Sigmoid colon (tissue), 7 donors: Measurements from ENCODE around the gene ASF1B. TPM values are rescaled to one million over a fixed set of nuclear protein-coding genes. Genes with fewer than 3 reads are reported as not detected.

Source experiments
- DNase-seq: peaks from one replicate; pipeline ENCODE4 v3.0.0-alpha.2; 2019
- H3K27ac ChIP-seq, 4 donors: fragments of 200-600 bp; sonication (generic); one replicate each; pipeline ENCODE4 v1.5.1; 2016 to 2019; ENCODE audit warnings: mild to moderate bottlenecking in 1 of 4
- H3K27me3 ChIP-seq, 3 donors: fragments of 200-600 bp; sonication (generic); one replicate each; pipeline ENCODE4 v1.5.1; 2019; ENCODE audit warnings: mild to moderate bottlenecking in 1 of 3
- H3K36me3 ChIP-seq, 4 donors: fragments of 200-600 bp; sonication (generic); one replicate each; pipeline ENCODE4 v1.5.1; 2016 to 2019
- H3K4me1 ChIP-seq, 4 donors: fragments of 200-600 bp; sonication (generic); one replicate each; pipeline ENCODE4 v1.5.1; 2017 to 2019
- H3K4me3 ChIP-seq, 4 donors: fragments of 200-600 bp; sonication (generic); one replicate each; pipeline ENCODE4 v1.5.1; 2017 to 2019; ENCODE audit warnings: mild to moderate bottlenecking in 2 of 4, moderate library complexity in 1 of 4
- H3K9me3 ChIP-seq, 4 donors: fragments of 200-600 bp in 3 of 4; sonication (generic) in 3 of 4; one replicate each; pipeline versions ENCODE4 v1.5.1 to v1.6.1; 2013 to 2019
- EP300 ChIP-seq, 4 donors: sonication (generic); formaldehyde crosslinking; IDR thresholded peaks; one replicate each; pipeline ENCODE4 v1.6.1; 2017; ENCODE audit warnings: antibody characterized with exemption in 4 of 4
- POLR2A ChIP-seq, 2 donors: fragments of 450-650 bp; IDR thresholded peaks; one replicate each; pipeline ENCODE4 v1.6.1; 2016; ENCODE audit warnings: antibody characterized with exemption in 2 of 2, mild to moderate bottlenecking in 2 of 2, moderate library complexity in 2 of 2
- POLR2AphosphoS5 ChIP-seq, 4 donors: sonication (generic); formaldehyde crosslinking; IDR thresholded peaks; one replicate each; pipeline ENCODE4 v1.6.1; 2017; ENCODE audit warnings: antibody characterized with exemption in 4 of 4
- WGBS, 2 donors: extraction: QIAGEN DNeasy Blood & Tissue Kit; methylation state at CpG; one replicate each; pipeline ENCODE4 v1.1.7; 2013; 5-methylcytosine and 5-hydroxymethylcytosine counted together
- intact Hi-C: fragments of 100-400 bp; cut with DNase I; formaldehyde crosslinking; loops from one replicate; pipeline ENCODE4 v1.15.1; 2023
- polyA plus RNA-seq, 3 donors: library from polyadenylated mRNA; stranded (reverse); fragments of 200-250 nt; gene quantifications; one replicate each; pipeline ENCODE4 v1.2.3, GENCODE V29; 2013
- total RNA-seq, 4 donors: library from RNA; depleted of rRNA; stranded (reverse); fragments of >200 nt; gene quantifications; one replicate each; pipeline ENCODE4 v1.1.0, GENCODE V29; 2016
- TF ChIP-seq, protein P1 (sequence below), 4 experiments: fragments of 450-650 bp in 3 of 4; fragments of 200-600 bp in 1 of 4; IDR thresholded peaks; one replicate each; pipeline ENCODE4 v1.5.1; 2016 to 2019; ENCODE audit warnings: antibody characterized with exemption in 4 of 4, mild to moderate bottlenecking in 3 of 4, moderate library complexity in 2 of 4
- donor health status: healthy with polysubstance abuse.
- donor health status: Bipolar disorder and iron deficiency.
- donor health status: healthy.

ASF1B gene
- total and polyA plus RNA-seq, 7 donors = 1.1 to 26.9 (median 2.8) TPM; not detected in 1

DNA sequence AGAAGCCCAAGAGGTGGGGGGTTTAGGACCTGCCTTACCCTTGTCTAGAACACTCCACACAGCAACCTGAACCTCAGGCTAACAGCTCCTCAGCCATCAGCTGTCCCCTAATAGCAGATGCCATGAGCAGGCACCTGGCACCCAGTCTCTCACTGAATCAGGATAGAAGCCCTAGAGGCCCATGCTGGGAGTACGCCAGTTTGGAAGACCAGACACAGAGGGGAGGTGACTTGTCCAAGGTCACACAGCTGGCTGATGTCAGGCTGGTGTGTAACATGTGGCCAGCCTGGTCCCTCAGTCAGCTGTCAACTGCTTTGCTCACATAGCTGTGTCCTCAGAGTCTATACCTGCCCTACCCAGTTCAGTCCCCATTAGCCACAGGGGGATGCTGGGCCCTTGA is 33.1 kb downstream of the ASF1B start:
- Histone ChIP-seq H3K4me1 (peaks cover 0 to 15% (median 14%) of the 10 kb centered on the region in 4 donors), H3K36me3 (peaks cover 24 to 83% (median 48%) of the 10 kb centered on the region in 4 donors), H3K27ac (no peak overlapping the region), H3K9me3 (no peaks in the 10 kb centered on the region), H3K27me3 (no peaks in the 10 kb centered on the region), H3K4me3 (no peak overlapping the region)
- no peak for DNase-seq
- WGBS, 2 donors = 89 to 96% methylated on average over 1 of the region's 1 CpG
- TF ChIP-seq, protein P1, sequence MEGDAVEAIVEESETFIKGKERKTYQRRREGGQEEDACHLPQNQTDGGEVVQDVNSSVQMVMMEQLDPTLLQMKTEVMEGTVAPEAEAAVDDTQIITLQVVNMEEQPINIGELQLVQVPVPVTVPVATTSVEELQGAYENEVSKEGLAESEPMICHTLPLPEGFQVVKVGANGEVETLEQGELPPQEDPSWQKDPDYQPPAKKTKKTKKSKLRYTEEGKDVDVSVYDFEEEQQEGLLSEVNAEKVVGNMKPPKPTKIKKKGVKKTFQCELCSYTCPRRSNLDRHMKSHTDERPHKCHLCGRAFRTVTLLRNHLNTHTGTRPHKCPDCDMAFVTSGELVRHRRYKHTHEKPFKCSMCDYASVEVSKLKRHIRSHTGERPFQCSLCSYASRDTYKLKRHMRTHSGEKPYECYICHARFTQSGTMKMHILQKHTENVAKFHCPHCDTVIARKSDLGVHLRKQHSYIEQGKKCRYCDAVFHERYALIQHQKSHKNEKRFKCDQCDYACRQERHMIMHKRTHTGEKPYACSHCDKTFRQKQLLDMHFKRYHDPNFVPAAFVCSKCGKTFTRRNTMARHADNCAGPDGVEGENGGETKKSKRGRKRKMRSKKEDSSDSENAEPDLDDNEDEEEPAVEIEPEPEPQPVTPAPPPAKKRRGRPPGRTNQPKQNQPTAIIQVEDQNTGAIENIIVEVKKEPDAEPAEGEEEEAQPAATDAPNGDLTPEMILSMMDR (IDR thresholded peaks at IDR 0.05) = no peak
- TF ChIP-seq POLR2AphosphoS5 (IDR thresholded peaks at IDR 0.05) = no peak
- no peak for TF ChIP-seq POLR2A (IDR thresholded peaks at IDR 0.05)
- TF ChIP-seq EP300 (IDR thresholded peaks at IDR 0.05) = no peak
- intact Hi-C loops = no loop called here

DNA sequence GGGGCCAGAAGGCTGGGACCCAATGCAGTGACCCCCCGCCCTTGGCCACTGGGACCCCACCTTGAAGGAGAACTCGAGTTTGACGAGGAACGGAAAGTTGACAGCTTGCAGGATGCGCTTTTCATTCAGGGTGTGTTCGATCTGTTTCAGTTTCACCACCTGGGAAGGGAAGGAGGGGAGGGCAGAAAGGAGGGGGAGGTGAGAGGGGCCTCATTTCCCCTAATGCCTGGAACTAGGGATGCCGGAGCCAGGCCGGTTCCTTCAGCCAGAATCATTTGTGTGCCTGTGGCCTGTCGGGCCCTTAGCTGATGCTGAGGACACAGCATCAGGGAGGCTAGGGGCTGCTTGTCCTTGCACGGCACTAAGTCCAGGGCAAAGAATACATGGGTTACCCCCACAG is 33.6 kb downstream of the ASF1B start:
- H3K27ac ChIP-seq = no peak overlapping the region
- TF ChIP-seq POLR2A (IDR thresholded peaks at IDR 0.05) (no peak), EP300 (IDR thresholded peaks at IDR 0.05) (no peak)
- peaks cover 0 to 10% (median 9%) of the 10 kb centered on the region in 4 donors for H3K4me1 ChIP-seq
- WGBS, 2 donors = 88 to 91% methylated on average over 10 of the region's 10 CpGs
- DNase-seq = no peak
- intact Hi-C loops = no loop called here
- no peak overlapping the region for H3K4me3 ChIP-seq
- H3K27me3 ChIP-seq = no peaks in the 10 kb centered on the region
- H3K9me3 ChIP-seq = no peaks in the 10 kb centered on the region
- peaks cover 24 to 89% (median 50%) of the 10 kb centered on the region in 4 donors for H3K36me3 ChIP-seq

DNA sequence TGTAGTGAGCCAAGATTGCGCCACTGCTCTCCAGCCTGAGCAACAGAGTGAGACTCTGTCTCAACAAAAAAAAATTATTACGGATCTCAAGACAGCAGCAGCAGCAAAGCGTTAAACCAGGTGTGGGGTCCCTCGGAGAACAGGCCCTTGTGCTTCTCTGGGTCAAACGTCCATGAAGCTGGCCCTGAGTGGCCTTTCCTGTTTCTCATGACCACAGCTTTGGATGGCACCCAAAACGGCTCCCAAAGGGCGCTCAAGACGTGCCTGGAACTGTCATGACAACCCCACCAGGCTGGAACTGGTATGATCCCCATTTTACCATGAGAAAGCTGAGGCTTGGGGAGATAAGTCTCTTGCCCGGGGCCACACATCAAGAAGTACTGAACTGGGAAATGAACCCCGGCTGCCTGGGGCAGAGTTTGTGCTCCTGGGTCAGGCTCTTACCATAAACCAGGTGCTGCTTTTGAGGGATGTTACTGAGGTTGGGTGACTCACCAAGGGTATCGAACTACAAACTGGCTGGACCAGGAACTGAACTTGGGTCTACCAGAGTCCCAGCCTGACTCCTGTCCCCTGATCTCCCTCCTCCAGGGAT is 34.2 kb downstream of the ASF1B start:
- Histone ChIP-seq H3K27ac (no peak overlapping the region), H3K27me3 (no peaks in the 10 kb centered on the region), H3K4me3 (no peak overlapping the region), H3K9me3 (no peaks in the 10 kb centered on the region), H3K36me3 (peaks cover 24 to 94% (median 55%) of the 10 kb centered on the region in 4 donors), H3K4me1 (peaks cover 0 to 4% (median 3%) of the 10 kb centered on the region in 4 donors)
- 88% methylated on average over 11 of the region's 11 CpGs for WGBS, 2 donors
- no peak for DNase-seq
- intact Hi-C loops = no loop called here
- TF ChIP-seq, protein P1 (IDR thresholded peaks at IDR 0.05) = no peak
- TF ChIP-seq EP300 (IDR thresholded peaks at IDR 0.05) (no peak), POLR2A (IDR thresholded peaks at IDR 0.05) (no peak), POLR2AphosphoS5 (IDR thresholded peaks at IDR 0.05) (no peak)

DNA sequence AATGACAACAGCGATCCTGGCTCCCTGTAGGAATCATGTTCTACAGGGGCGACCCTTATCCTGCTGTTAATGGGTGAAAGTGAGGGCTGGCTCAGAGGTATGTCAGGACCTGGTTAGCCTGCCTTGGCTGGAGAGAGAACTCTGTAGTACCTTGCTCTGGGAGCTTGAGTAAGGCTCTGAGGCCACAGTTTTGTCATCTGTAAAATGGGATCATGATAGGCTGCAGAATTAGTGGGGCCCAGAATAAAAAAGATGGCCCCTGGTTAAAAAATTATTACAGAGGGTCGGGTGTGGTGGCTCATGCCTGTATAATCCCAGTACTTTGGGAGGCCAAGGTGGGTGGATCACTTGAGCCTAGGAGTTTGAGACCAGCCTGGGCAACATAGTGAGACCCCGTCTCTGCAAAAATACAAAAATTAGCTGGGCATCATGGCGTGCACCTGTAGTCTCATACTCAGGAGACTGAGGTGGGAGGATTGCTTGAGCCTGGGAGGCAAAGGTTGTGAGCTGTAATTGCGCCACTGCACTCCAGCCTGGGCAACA is 35.3 kb downstream of the ASF1B start:
- Histone ChIP-seq H3K4me3 (no peak overlapping the region), H3K27ac (no peak overlapping the region), H3K36me3 (peaks cover 26 to 95% (median 53%) of the 10 kb centered on the region in 4 donors), H3K9me3 (no peaks in the 10 kb centered on the region), H3K27me3 (no peaks in the 10 kb centered on the region), H3K4me1 (no peaks in the 10 kb centered on the region)
- intact Hi-C loops = no loop called here
- WGBS, 2 donors = 95 to 96% methylated on average over 6 of the region's 6 CpGs
- no peak for DNase-seq
- TF ChIP-seq POLR2AphosphoS5 (IDR thresholded peaks at IDR 0.05) = no peak
- TF ChIP-seq EP300 (IDR thresholded peaks at IDR 0.05) = no peak
- TF ChIP-seq POLR2A (IDR thresholded peaks at IDR 0.05) = no peak
- TF ChIP-seq, protein P1 (IDR thresholded peaks at IDR 0.05) = no peak

DNA sequence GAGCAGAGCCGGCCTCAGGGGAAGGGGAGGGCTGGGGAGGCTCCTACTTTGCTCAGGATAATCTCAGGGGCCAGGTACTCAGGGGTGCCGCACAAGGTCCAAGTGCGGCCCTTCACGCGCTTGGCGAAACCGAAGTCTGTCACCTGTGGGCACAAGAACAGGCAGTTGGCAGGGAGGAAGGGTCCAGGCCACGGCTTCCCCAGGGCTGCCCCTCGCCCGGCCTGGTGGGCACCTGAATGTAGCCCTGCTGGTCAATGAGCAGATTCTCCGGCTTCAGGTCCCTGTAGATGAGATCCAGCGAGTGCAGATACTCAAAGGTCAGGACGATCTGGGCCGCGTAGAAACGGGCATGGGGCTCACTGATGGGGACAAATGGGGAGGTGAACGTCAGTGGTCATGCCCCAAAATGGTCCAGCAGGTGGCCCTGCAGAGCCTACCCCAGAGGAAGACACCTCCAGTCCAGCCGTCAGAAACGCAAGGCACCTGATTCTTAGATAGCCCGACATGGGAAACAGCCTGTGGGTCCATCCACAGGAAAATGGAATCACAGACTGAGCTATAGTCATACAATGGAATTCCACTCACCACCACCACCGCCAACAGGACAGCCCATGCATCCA is 38.7 kb downstream of the ASF1B start:
- Histone ChIP-seq H3K36me3 (peaks cover 17 to 69% (median 34%) of the 10 kb centered on the region in 4 donors), H3K4me3 (no peak overlapping the region), H3K27ac (peak overlapping the region in 1 of 4 donors; percentile 7), H3K4me1 (no peaks in the 10 kb centered on the region), H3K27me3 (no peaks in the 10 kb centered on the region), H3K9me3 (peaks cover 4 to 6% (median 5%) of the 10 kb centered on the region in 4 donors)
- DNase-seq = no peak
- 88 to 89% methylated on average over 21 of the region's 21 CpGs for WGBS, 2 donors
- intact Hi-C loops = no loop called here
- TF ChIP-seq EP300 (IDR thresholded peaks at IDR 0.05) (no peak), POLR2AphosphoS5 (IDR thresholded peaks at IDR 0.05) (no peak), POLR2A (IDR thresholded peaks at IDR 0.05) (no peak)
- TF ChIP-seq, protein P1 (IDR thresholded peaks at IDR 0.05) = no peak
